PC-3 (cell line): ENCODE results near the gene MUL1. TPM values are rescaled to one million over a fixed set of nuclear protein-coding genes. Genes with fewer than 3 reads are reported as not detected.

Experiments
- ATAC-seq: fragments of 200-7000 bp; cut with Tn5 transposase; 2 replicates; pipeline ENCODE4 v1.9.1; 2020; ENCODE audit warnings: mild to moderate bottlenecking, moderate library complexity
- BruUV-seq: library from RNA; stranded (reverse); fragments of 400-500 nt; replicated peaks from 2 replicates; lab custom pipeline; 2021; lab: Mats Ljungman, UMichigan
- CTCF ChIA-PET: fragments of 300-600 bp; sonication (Branson Sonifier 250); formaldehyde crosslinking; loops from one replicate; lab custom pipeline; 2022; ENCODE audit warnings: antibody characterized with exemption; lab: Charles Lee
- POLR2A ChIA-PET: fragments of 300-600 bp; sonication (Branson Sonifier 250); formaldehyde crosslinking; loops from one replicate; lab custom pipeline; 2022; ENCODE audit warnings: antibody characterized with exemption; ENCODE audit not compliant: unreplicated experiment; lab: Charles Lee
- DNase-seq: peaks from one replicate; pipeline ENCODE4 v3.0.0-alpha.2; 2015
- H2AFZ ChIP-seq: fragments of 300-600 bp; sonication (generic); 2 replicates; pipeline ENCODE4 v1.6.0; 2016; ENCODE audit warnings: antibody characterized with exemption, low read length
- H3F3A ChIP-seq: fragments of 300-600 bp; sonication (generic); one replicate; pipeline ENCODE4 v1.6.0; 2017; ENCODE audit warnings: antibody characterized with exemption, low read length, control low read depth, mild to moderate bottlenecking; ENCODE audit not compliant: unreplicated experiment
- H3K27ac ChIP-seq: fragments of 300-600 bp; sonication (generic); 2 replicates; pipeline ENCODE4 v1.5.1; 2016; ENCODE audit warnings: mild to moderate bottlenecking, low read length
- H3K27me3 ChIP-seq: fragments of 300-600 bp; sonication (generic); 2 replicates; pipeline ENCODE4 v1.6.1; 2016; ENCODE audit warnings: low read length, mixed read lengths
- H3K36me3 ChIP-seq: fragments of 300-600 bp; sonication (generic); 2 replicates; pipeline ENCODE4 v1.6.1; 2016; ENCODE audit warnings: low read depth, mixed run types, low read length, mixed read lengths
- H3K4me1 ChIP-seq: fragments of 300-600 bp; sonication (generic); 2 replicates; pipeline ENCODE4 v1.5.1; 2016; ENCODE audit warnings: low read length; ENCODE audit not compliant: insufficient read depth
- H3K4me2 ChIP-seq: fragments of 300-600 bp; sonication (generic); 2 replicates; pipeline ENCODE4 v1.6.0; 2016; ENCODE audit warnings: low read length
- H3K4me3 ChIP-seq: fragments of 300-600 bp; sonication (generic); 2 replicates; pipeline ENCODE4 v1.5.1; 2016; ENCODE audit warnings: mild to moderate bottlenecking, low read length, mixed read lengths
- H3K79me2 ChIP-seq: fragments of 300-600 bp; sonication (generic); 2 replicates; pipeline ENCODE4 v1.6.1; 2017; ENCODE audit warnings: low read length, mixed read lengths
- H3K9ac ChIP-seq: fragments of 300-600 bp; sonication (generic); 2 replicates; pipeline ENCODE4 v1.6.0; 2016; ENCODE audit warnings: mild to moderate bottlenecking, low read length
- H3K9me2 ChIP-seq: fragments of 300-600 bp; sonication (generic); replicated peaks from 2 replicates; pipeline ENCODE4 v1.6.1; 2016; ENCODE audit warnings: mixed run types, low read length, mixed read lengths
- H3K9me3 ChIP-seq: fragments of 300-600 bp; sonication (generic); 2 replicates; pipeline ENCODE4 v1.6.1; 2016; ENCODE audit warnings: low read length, mixed read lengths
- H4K20me1 ChIP-seq: fragments of 300-600 bp; sonication (generic); 2 replicates; pipeline ENCODE4 v1.6.1; 2016; ENCODE audit warnings: low read length, mixed read lengths
- EZH2 ChIP-seq: fragments of 300-600 bp; sonication (generic); IDR thresholded peaks from one replicate; pipeline ENCODE4 v1.6.1; 2017; ENCODE audit warnings: antibody characterized with exemption, mild to moderate bottlenecking, low read length; ENCODE audit not compliant: unreplicated experiment
- EZH2phosphoT487 ChIP-seq: fragments of 300-600 bp; sonication (generic); IDR thresholded peaks from 2 replicates; pipeline ENCODE4 v1.6.1; 2018; ENCODE audit warnings: mild to moderate bottlenecking, antibody characterized with exemption, low read length, borderline replicate concordance
- intact Hi-C: fragments of 100-400 bp; cut with micrococcal nuclease; formaldehyde crosslinking; loops from 2 replicates; pipeline ENCODE4 v1.9.0; 2023
- total RNA-seq: library from RNA; depleted of rRNA; stranded (reverse); fragments of >200 nt; gene quantifications from 2 replicates; pipeline ENCODE4 v1.2.3, GENCODE V29; 2014
- TF ChIP-seq, protein P1 (sequence below): fragments of 300-600 bp; sonication (generic); conservative IDR thresholded peaks from 2 replicates; pipeline ENCODE4 v1.5.1; 2017; ENCODE audit warnings: antibody characterized with exemption, low read depth, mild to moderate bottlenecking, low read length

The MUL1 gene
- total RNA-seq, 1 experiment from 2014 or later = 28.9 TPM

- Histone ChIP-seq H4K20me1 (no peaks in the 10 kb centered on the region), H3K9ac (peak overlapping the region; percentile 76), H3K9me3 (no peaks in the 10 kb centered on the region), H3K36me3 (peaks cover 13% of the 10 kb centered on the region; the same call in 1 of the 2 replicates), H3K27me3 (no peaks in the 10 kb centered on the region), H3K4me1 (peaks cover 47% of the 10 kb centered on the region), H3K9me2 (no peaks in the 10 kb centered on the region), H3K4me3 (peak overlapping the region; percentile 10; the same call in 1 of the 2 replicates), H3K79me2 (no peaks in the 10 kb centered on the region), H3K4me2 (peak overlapping the region; percentile 62), H3K27ac (peak overlapping the region; percentile 98), H2AFZ (no peak overlapping the region), H3F3A (peaks cover 12% of the 10 kb centered on the region)
- ChIA-PET CTCF (interaction anchor here (0.7 kb wide), 1 partner anchor 27 kb away, joined by 3 read pairs; no protein-coding TSS in a partner anchor), POLR2A (no interaction called here)
- ATAC-seq (peak; percentile 49), DNase-seq (peak; percentile 98)
- TF ChIP-seq EZH2 (no peak), EZH2phosphoT487 (no peak)
- TF ChIP-seq, protein P1, sequence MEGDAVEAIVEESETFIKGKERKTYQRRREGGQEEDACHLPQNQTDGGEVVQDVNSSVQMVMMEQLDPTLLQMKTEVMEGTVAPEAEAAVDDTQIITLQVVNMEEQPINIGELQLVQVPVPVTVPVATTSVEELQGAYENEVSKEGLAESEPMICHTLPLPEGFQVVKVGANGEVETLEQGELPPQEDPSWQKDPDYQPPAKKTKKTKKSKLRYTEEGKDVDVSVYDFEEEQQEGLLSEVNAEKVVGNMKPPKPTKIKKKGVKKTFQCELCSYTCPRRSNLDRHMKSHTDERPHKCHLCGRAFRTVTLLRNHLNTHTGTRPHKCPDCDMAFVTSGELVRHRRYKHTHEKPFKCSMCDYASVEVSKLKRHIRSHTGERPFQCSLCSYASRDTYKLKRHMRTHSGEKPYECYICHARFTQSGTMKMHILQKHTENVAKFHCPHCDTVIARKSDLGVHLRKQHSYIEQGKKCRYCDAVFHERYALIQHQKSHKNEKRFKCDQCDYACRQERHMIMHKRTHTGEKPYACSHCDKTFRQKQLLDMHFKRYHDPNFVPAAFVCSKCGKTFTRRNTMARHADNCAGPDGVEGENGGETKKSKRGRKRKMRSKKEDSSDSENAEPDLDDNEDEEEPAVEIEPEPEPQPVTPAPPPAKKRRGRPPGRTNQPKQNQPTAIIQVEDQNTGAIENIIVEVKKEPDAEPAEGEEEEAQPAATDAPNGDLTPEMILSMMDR = no peak
- no TSS peak for BruUV-seq
- intact Hi-C loops = loop anchor here (10.0 kb wide), 1 partner anchor 581 kb away; no protein-coding TSS in a partner anchor
Measured at GRCh38 chr1:20496241-20496661, 11.7 kb downstream of the MUL1 start.

DNA sequence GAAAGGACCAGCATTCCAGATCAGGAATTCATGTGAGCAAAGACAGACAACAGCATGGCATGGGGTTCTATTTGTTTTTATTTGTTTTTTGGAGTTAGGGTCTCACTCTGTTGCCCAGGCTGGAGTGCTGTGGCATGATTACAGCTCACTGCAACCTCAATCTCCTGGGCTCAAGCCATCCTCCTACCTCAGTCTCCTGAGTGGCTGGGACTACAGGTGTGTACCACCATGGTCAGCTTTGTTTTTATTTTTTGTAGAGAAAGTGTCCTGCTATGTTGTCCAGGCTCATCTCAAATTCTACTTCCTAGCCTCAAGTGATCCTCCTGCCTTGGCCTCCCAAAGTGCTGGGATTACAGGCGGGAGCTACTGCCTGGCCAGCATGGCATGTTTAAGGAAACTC is 12.3 kb downstream of the MUL1 start:
- no TSS peak for BruUV-seq
- ChIA-PET POLR2A (no interaction called here), CTCF (interaction anchor here (1.8 to 1.9 kb wide), 2 partner anchors 134 to 283 kb away, joined by 7 to 23 read pairs; no protein-coding TSS in a partner anchor)
- Histone ChIP-seq H3K4me3 (no peak overlapping the region), H3K9me3 (no peaks in the 10 kb centered on the region), H3K9me2 (no peaks in the 10 kb centered on the region), H3K79me2 (no peaks in the 10 kb centered on the region), H3F3A (peaks cover 12% of the 10 kb centered on the region), H4K20me1 (no peaks in the 10 kb centered on the region), H2AFZ (no peak overlapping the region), H3K4me2 (peak overlapping the region; percentile 57), H3K9ac (peak overlapping the region; percentile 76), H3K4me1 (peaks cover 47% of the 10 kb centered on the region), H3K27me3 (no peaks in the 10 kb centered on the region), H3K36me3 (peaks cover 9% of the 10 kb centered on the region; the same call in 1 of the 2 replicates), H3K27ac (peak overlapping the region; percentile 98)
- TF ChIP-seq EZH2phosphoT487 = no peak
- TF ChIP-seq, protein P1 = no peak
- no peak for TF ChIP-seq EZH2
- ATAC-seq = no peak
- intact Hi-C loops = loop anchor here (10.0 kb wide), 1 partner anchor 581 kb away; no protein-coding TSS in a partner anchor
- DNase-seq = no peak
